PC-9 (cell line): ENCODE results near the gene NR4A2. TPM values are rescaled to one million over a fixed set of nuclear protein-coding genes. Genes with fewer than 3 reads are reported as not detected.

Experiments used
- BruUV-seq: library from RNA; stranded (reverse); fragments of 400-500 nt; replicated peaks from 2 replicates; lab custom pipeline; 2021; lab: Mats Ljungman, UMichigan
- CTCF ChIA-PET: fragments of 300-600 bp; sonication (Branson Sonifier 250); formaldehyde crosslinking; loops from one replicate; lab custom pipeline; 2022; ENCODE audit warnings: antibody characterized with exemption; lab: Charles Lee
- POLR2A ChIA-PET: fragments of 300-600 bp; sonication (Branson Sonifier 250); formaldehyde crosslinking; loops from one replicate; lab custom pipeline; 2022; ENCODE audit warnings: antibody characterized with exemption; ENCODE audit not compliant: unreplicated experiment; lab: Charles Lee
- DNase-seq, 2 experiments: peaks; one replicate each; pipeline versions ENCODE4 v3.0.0 to v3.0.0-alpha.2; 2015 to 2022; ENCODE audit warnings: mixed read lengths in 1 of 2
- H2AFZ ChIP-seq: fragments of 200-600 bp; sonication (generic); 2 replicates; pipeline ENCODE4 v1.8.1; 2017; ENCODE audit warnings: antibody characterized with exemption
- H3F3A ChIP-seq: fragments of 200-600 bp; sonication (generic); 2 replicates; pipeline ENCODE4 v1.8.1; 2017; ENCODE audit warnings: antibody characterized with exemption, mild to moderate bottlenecking, low read depth; ENCODE audit not compliant: insufficient read depth
- H3K27ac ChIP-seq: fragments of 200-600 bp; sonication (generic); 2 replicates; pipeline ENCODE4 v1.6.1; 2016; ENCODE audit warnings: mixed run types
- H3K27me3 ChIP-seq: fragments of 200-600 bp; sonication (generic); 2 replicates; pipeline ENCODE4 v1.6.1; 2016; ENCODE audit warnings: low read depth, mixed run types; ENCODE audit not compliant: insufficient read depth
- H3K36me3 ChIP-seq: fragments of 200-600 bp; sonication (generic); 2 replicates; pipeline ENCODE4 v1.6.1; 2016; ENCODE audit warnings: low read depth, mixed run types
- H3K4me1 ChIP-seq: fragments of 200-600 bp; sonication (generic); replicated peaks from 2 replicates; pipeline ENCODE4 v1.6.1; 2016; ENCODE audit warnings: mixed run types; ENCODE audit not compliant: insufficient read depth
- H3K4me2 ChIP-seq: fragments of 200-600 bp; sonication (generic); 2 replicates; pipeline ENCODE4 v1.6.1; 2017; ENCODE audit warnings: mixed run types
- H3K4me3 ChIP-seq: fragments of 200-600 bp; sonication (generic); 2 replicates; pipeline ENCODE4 v1.6.1; 2016; ENCODE audit warnings: mixed run types
- H3K79me2 ChIP-seq: fragments of 200-600 bp; sonication (generic); 2 replicates; pipeline ENCODE4 v1.6.1; 2017; ENCODE audit warnings: low read depth, mixed run types
- H3K9me2 ChIP-seq: fragments of 200-600 bp; sonication (generic); 2 replicates; pipeline ENCODE4 v1.8.1; 2017; ENCODE audit warnings: mild to moderate bottlenecking; ENCODE audit not compliant: insufficient read depth
- H3K9me3 ChIP-seq: fragments of 200-600 bp; sonication (generic); 2 replicates; pipeline ENCODE4 v1.8.1; 2016; ENCODE audit warnings: low read depth; ENCODE audit not compliant: insufficient read depth
- H4K20me1 ChIP-seq: fragments of 200-600 bp; sonication (generic); 2 replicates; pipeline ENCODE4 v1.8.1; 2017; ENCODE audit not compliant: insufficient read depth
- EZH2 ChIP-seq: fragments of 200-600 bp; sonication (generic); IDR thresholded peaks from 2 replicates; pipeline ENCODE4 v1.8.0; 2017; ENCODE audit warnings: antibody characterized with exemption, low read depth
- intact Hi-C: fragments of 100-400 bp; cut with micrococcal nuclease; formaldehyde crosslinking; loops from one replicate; pipeline ENCODE4 v1.10.0; 2022; ENCODE audit not compliant: unreplicated experiment
- total RNA-seq: library from RNA; stranded (reverse); gene quantifications from 2 replicates; pipeline ENCODE4 v1.2.3, GENCODE V29; 2021
- TF ChIP-seq, protein P1 (sequence below): fragments of 200-600 bp; sonication (generic); conservative IDR thresholded peaks from 2 replicates; pipeline ENCODE4 v1.6.1; 2017; ENCODE audit warnings: mixed run types, antibody characterized with exemption, mild to moderate bottlenecking, moderate library complexity

The NR4A2 gene
- total RNA-seq, 1 experiment from 2014 or later: 3.0 TPM

GRCh38 chr2:156356014-156356754 is 23.7 kb upstream of the NR4A2 start:
- BruUV-seq: no TSS peak
- Histone ChIP-seq H3K9me3 (no peaks in the 10 kb centered on the region), H4K20me1 (no peaks in the 10 kb centered on the region), H3K79me2 (no peaks in the 10 kb centered on the region), H3K4me2 (no peak overlapping the region), H3F3A (no peaks in the 10 kb centered on the region), H3K4me1 (no peaks in the 10 kb centered on the region), H3K27ac (no peak overlapping the region), H3K36me3 (no peaks in the 10 kb centered on the region), H3K4me3 (no peak overlapping the region), H3K27me3 (no peaks in the 10 kb centered on the region), H3K9me2 (no peaks in the 10 kb centered on the region), H2AFZ (no peak overlapping the region)
- intact Hi-C loops: no loop called here
- no peak for DNase-seq
- POLR2A ChIA-PET: no interaction called here
- TF ChIP-seq, protein P1, sequence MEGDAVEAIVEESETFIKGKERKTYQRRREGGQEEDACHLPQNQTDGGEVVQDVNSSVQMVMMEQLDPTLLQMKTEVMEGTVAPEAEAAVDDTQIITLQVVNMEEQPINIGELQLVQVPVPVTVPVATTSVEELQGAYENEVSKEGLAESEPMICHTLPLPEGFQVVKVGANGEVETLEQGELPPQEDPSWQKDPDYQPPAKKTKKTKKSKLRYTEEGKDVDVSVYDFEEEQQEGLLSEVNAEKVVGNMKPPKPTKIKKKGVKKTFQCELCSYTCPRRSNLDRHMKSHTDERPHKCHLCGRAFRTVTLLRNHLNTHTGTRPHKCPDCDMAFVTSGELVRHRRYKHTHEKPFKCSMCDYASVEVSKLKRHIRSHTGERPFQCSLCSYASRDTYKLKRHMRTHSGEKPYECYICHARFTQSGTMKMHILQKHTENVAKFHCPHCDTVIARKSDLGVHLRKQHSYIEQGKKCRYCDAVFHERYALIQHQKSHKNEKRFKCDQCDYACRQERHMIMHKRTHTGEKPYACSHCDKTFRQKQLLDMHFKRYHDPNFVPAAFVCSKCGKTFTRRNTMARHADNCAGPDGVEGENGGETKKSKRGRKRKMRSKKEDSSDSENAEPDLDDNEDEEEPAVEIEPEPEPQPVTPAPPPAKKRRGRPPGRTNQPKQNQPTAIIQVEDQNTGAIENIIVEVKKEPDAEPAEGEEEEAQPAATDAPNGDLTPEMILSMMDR: no peak
- no peak for TF ChIP-seq EZH2
- CTCF ChIA-PET: no interaction called here

- H3K4me2 ChIP-seq: no peak overlapping the region
- no peaks in the 10 kb centered on the region for H3K36me3 ChIP-seq
- TF ChIP-seq, protein P1: no peak
- no peak for TF ChIP-seq EZH2
- no peaks in the 10 kb centered on the region for H3K79me2 ChIP-seq
- no peak overlapping the region for H3K27ac ChIP-seq
- no peaks in the 10 kb centered on the region for H3K27me3 ChIP-seq
- H3F3A ChIP-seq: no peaks in the 10 kb centered on the region
- no peak overlapping the region for H2AFZ ChIP-seq
- H3K4me3 ChIP-seq: no peak overlapping the region
- H3K9me3 ChIP-seq: no peaks in the 10 kb centered on the region
- DNase-seq: no peak
- BruUV-seq: no TSS peak
- no peaks in the 10 kb centered on the region for H3K9me2 ChIP-seq
- ChIA-PET POLR2A (no interaction called here), CTCF (no interaction called here)
- no peaks in the 10 kb centered on the region for H3K4me1 ChIP-seq
- intact Hi-C loops: no loop called here
- H4K20me1 ChIP-seq: no peaks in the 10 kb centered on the region
Measured at GRCh38 chr2:156352911-156353310, 20.4 kb upstream of the NR4A2 start.

DNA sequence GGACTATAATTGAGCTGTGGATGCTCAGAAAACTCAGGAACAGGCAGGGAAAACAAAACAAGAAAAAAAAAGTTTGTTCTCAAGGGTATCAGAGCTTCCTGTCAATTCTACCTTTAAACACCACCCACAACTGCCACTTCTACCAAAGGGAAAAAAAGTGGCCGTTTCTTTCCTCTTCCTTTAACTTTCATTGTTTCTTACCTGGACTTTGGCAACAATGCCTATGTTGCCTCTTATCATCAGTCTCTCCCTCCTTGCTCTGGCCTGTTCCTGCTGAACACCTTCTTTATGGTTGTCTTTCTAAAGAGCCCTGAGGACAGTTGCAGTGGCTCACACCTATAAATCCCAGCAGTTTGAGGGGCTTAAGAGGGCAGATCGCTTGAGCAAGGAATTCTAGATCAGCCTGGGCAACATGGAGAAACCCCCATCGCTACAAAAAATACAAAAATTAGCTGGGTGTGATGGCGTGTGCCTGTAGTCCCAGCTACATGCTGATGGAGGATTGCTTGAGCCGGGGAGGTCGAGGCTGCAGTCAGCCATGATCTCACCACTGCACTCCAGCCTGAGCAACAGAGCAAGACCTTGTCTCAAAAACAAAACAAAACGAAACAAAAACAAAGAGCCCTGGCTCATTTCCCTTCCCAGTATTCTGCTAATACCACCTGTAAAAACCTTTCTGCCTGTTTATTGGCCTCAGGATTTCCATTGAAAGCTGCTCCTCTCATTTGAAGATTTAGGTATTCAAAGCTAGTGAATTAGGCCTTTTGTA is 18.0 kb upstream of the NR4A2 start:
- BruUV-seq: no TSS peak
- Histone ChIP-seq H3K36me3 (no peaks in the 10 kb centered on the region), H3K27ac (no peak overlapping the region), H3K9me3 (no peaks in the 10 kb centered on the region), H3K4me1 (no peaks in the 10 kb centered on the region), H3K27me3 (no peaks in the 10 kb centered on the region), H3K4me3 (no peak overlapping the region), H2AFZ (no peak overlapping the region), H4K20me1 (no peaks in the 10 kb centered on the region), H3K79me2 (no peaks in the 10 kb centered on the region), H3K9me2 (no peaks in the 10 kb centered on the region), H3F3A (no peaks in the 10 kb centered on the region), H3K4me2 (no peak overlapping the region)
- intact Hi-C loops: no loop called here
- CTCF ChIA-PET: no interaction called here
- POLR2A ChIA-PET: interaction anchor here (0.6 kb wide), 1 partner anchor 96 kb away, joined by 3 read pairs; no protein-coding TSS in a partner anchor
- TF ChIP-seq, protein P1: no peak
- no peak for TF ChIP-seq EZH2
- DNase-seq: no peak
